Lung microvascular endothelial cell (primary cell): ENCODE measurements around the gene CRYL1. TPM values are rescaled to one million over a fixed set of nuclear protein-coding genes. Genes with fewer than 3 reads are reported as not detected.

Source experiments
- DNase-seq, 2 donors: peaks; one replicate each; pipeline versions ENCODE4 v3.0.0 to v3.0.0-alpha.2; 2010; ENCODE audit warnings: low read depth in 2 of 2
- total RNA-seq: library from RNA; depleted of rRNA; stranded (reverse); fragments of >200 nt; gene quantifications from 2 replicates; pipeline ENCODE4 v1.2.1, GENCODE V29; 2014

The CRYL1 gene
- total RNA-seq, 1 donor from 2014 or later: 18.3 TPM

GRCh38 chr13:20401931-20402856 lies 123.5 kb downstream of the CRYL1 start:
- peak in 1 of 2 donors; percentile 23 for DNase-seq

- no peak for DNase-seq
Observed at GRCh38 chr13:20401531-20401930, 124.1 kb downstream of the CRYL1 start.

- DNase-seq: peak in 1 of 2 donors; percentile 46
Observed at GRCh38 chr13:20400774-20401173, 124.9 kb downstream of the CRYL1 start.

GRCh38 chr13:20399961-20400360 lies 125.7 kb downstream of the CRYL1 start:
- DNase-seq: no peak

- DNase-seq: no peak
Observed at GRCh38 chr13:20399515-20399914, 126.1 kb downstream of the CRYL1 start.

- DNase-seq: no peak
Observed at GRCh38 chr13:20398459-20398858, 127.2 kb downstream of the CRYL1 start.

- no peak for DNase-seq
Observed at GRCh38 chr13:20397896-20398295, 127.8 kb downstream of the CRYL1 start.

- no peak for DNase-seq
Observed at GRCh38 chr13:20395061-20395916, 130.4 kb downstream of the CRYL1 start.

GRCh38 chr13:20394506-20394905 lies 131.2 kb downstream of the CRYL1 start:
- DNase-seq: peak in 1 of 2 donors; percentile 10

- no peak for DNase-seq
Observed at GRCh38 chr13:20394169-20394501, 131.5 kb downstream of the CRYL1 start.

GRCh38 chr13:20393273-20394168 lies 132.1 kb downstream of the CRYL1 start:
- DNase-seq: no peak

GRCh38 chr13:20392530-20392929 lies 133.1 kb downstream of the CRYL1 start:
- no peak for DNase-seq

- no peak for DNase-seq
Observed at GRCh38 chr13:20391597-20392452, 133.8 kb downstream of the CRYL1 start.

GRCh38 chr13:20390526-20391175 lies 135.0 kb downstream of the CRYL1 start:
- no peak for DNase-seq

GRCh38 chr13:20389696-20390525 lies 135.7 kb downstream of the CRYL1 start:
- no peak for DNase-seq

GRCh38 chr13:20388184-20388583 lies 137.5 kb downstream of the CRYL1 start:
- no peak for DNase-seq

- peak in 1 of 2 donors; percentile 55 for DNase-seq
Observed at GRCh38 chr13:20387441-20387971, 138.2 kb downstream of the CRYL1 start.

GRCh38 chr13:20387006-20387405 lies 138.7 kb downstream of the CRYL1 start:
- DNase-seq: no peak

- DNase-seq: no peak
Observed at GRCh38 chr13:20383058-20383457, 142.6 kb downstream of the CRYL1 start.
